ENCODE data around the gene GNA12. TPM values are rescaled to one million over a fixed set of nuclear protein-coding genes. Genes with fewer than 3 reads are reported as not detected.

The GNA12 gene
- total RNA-seq, 1 experiment from 2014 or later, result 63.8 TPM

DNA sequence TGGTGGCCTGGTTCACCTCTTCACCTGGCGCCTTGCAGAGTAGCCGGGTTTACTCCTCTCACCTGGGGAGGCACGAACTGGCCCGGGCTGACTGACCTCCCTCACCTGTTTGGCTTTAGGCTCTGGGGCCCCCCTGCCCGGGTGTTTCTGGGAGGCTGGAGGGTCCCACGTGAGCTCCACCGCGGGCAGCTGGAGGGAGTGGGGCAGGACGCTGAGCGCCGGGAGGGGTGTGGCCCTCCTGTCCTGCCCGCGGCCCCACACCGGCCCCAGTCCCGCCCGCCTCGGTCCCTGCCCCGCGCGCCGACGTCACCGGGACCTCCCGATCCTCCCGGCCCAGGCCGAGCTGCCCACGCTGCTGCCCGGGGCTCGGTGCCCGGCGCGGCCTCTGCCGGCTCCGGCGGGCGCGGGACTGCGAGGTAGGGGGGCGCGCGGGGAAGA is 156.2 kb downstream of the GNA12 start, which contains the start of gene AMZ1:
TSS of gene AMZ1 (plus strand) at position 322 of the 438 bp plus-strand sequence. CDS start 12,250 bp downstream, outside the sequence.
- Histone ChIP-seq H3K36me3 (ENCODE audit: control insufficient read depth, insufficient read depth, low read length) (no peaks in the 10 kb centered on the region), H3K9me3 (no peaks in the 10 kb centered on the region), H3K4me3 (ENCODE audit: low read depth, low read length) (no peak within 1 kb of the TSS), H3K4me1 (no peaks in the 10 kb centered on the region), H3K27me3 (replicated peaks; ENCODE audit: control insufficient read depth, insufficient read depth, low read length) (no peaks in the 10 kb centered on the region)
- BruUV-seq (replicated peaks), result no TSS peak
- ChIA-PET CTCF (interaction anchor here (0.7 kb wide), 1 partner anchor 22 kb away, joined by 3 read pairs; no protein-coding TSS in a partner anchor), POLR2A (no interaction called here)
- Mint-ChIP-seq H3K27ac (ENCODE audit: unreplicated experiment) (no peak within 1 kb of the TSS), H3K4me1 (ENCODE audit: low read depth, unreplicated experiment) (no peaks in the 10 kb centered on the region), H3K9me3 (ENCODE audit: unreplicated experiment) (no peaks in the 10 kb centered on the region), H3K27me3 (ENCODE audit: insufficient read depth, unreplicated experiment) (no peaks in the 10 kb centered on the region), H3K4me3 (ENCODE audit: unreplicated experiment) (no peak within 1 kb of the TSS), H3K36me3 (ENCODE audit: insufficient read depth, unreplicated experiment) (no peaks in the 10 kb centered on the region)
- TF ChIP-seq CTCF (IDR thresholded peaks at IDR 0.05; ENCODE audit: insufficient read depth in 1 of 2, low read depth in 1 of 2, low read length in 1 of 2, severe bottlenecking in 1 of 2, unreplicated experiment in 1 of 2), result no peak
- intact Hi-C loops (cut with micrococcal nuclease; ENCODE audit: unreplicated experiment), result no loop called here
- no peak for DNase-seq

DNA sequence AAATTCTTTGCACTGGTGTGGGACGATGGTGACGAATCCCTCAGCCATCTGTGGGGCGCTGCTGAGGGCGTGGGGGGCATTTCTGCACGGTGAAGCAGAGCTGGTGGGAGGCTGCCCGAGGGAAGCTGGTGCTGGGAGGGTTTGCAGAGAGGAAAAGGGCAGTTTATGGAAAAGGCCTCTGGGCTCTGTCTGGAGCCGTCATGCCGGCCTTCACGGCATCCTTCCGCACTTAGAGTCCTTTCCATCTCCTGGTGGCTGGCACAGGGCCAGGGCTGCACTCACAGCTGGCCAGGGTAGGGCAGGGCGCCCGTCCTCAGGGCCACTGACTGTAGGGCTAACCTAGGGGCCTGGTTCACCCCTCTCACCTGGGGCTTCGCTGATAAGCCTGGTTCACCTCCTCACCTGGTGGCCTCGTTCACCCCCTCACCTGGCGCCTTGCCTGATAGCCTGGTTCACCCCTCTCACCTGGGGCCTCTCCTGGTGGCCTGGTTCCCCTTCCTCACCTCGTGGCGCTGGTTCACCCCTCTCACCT is 156.7 kb downstream of the GNA12 start:
- POLR2A ChIA-PET, result interaction anchor here (0.6 kb wide), 1 partner anchor 155 kb away, joined by 5 read pairs; no protein-coding TSS in a partner anchor
- no peaks in the 10 kb centered on the region for H3K27me3 Mint-ChIP-seq (ENCODE audit: insufficient read depth, unreplicated experiment)

DNA sequence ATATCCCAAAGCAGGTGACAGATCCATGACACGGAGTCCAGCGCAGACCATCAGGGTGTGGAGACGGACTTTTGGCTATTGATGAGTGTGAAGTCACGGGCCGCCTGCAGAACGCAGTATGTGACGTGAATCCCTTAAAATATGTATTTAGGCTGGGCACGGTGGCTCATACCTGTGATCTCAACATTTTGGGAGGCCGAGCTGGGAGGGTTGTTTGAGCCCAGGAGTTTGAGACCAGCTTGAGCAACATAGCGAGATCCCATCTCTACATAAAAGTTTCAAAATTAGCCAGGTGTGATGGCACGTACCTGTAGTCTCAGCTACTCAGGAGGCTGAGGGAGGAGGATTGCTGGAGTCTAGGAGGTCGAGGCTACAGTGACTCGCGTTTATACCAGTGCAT is 158.0 kb downstream of the GNA12 start:
- ChIA-PET POLR2A (no interaction called here), CTCF (interaction anchor here (0.7 kb wide), 1 partner anchor 24 kb away, joined by 4 read pairs; no protein-coding TSS in a partner anchor)
- no peak for DNase-seq
- intact Hi-C loops (cut with micrococcal nuclease; ENCODE audit: unreplicated experiment), result no loop called here
- no peaks in the 10 kb centered on the region for H3K36me3 ChIP-seq (ENCODE audit: control insufficient read depth, insufficient read depth, low read length)
- Mint-ChIP-seq H3K4me3 (ENCODE audit: unreplicated experiment) (no peak overlapping the region), H3K27ac (ENCODE audit: unreplicated experiment) (no peak overlapping the region), H3K36me3 (ENCODE audit: insufficient read depth, unreplicated experiment) (no peaks in the 10 kb centered on the region), H3K4me1 (ENCODE audit: low read depth, unreplicated experiment) (no peaks in the 10 kb centered on the region), H3K9me3 (ENCODE audit: unreplicated experiment) (no peaks in the 10 kb centered on the region), H3K27me3 (ENCODE audit: insufficient read depth, unreplicated experiment) (no peaks in the 10 kb centered on the region)
- TF ChIP-seq CTCF (IDR thresholded peaks at IDR 0.05; ENCODE audit: insufficient read depth in 1 of 2, low read depth in 1 of 2, low read length in 1 of 2, severe bottlenecking in 1 of 2, unreplicated experiment in 1 of 2), result no peak
- no peaks in the 10 kb centered on the region for H3K4me1 ChIP-seq
- no peak overlapping the region for H3K4me3 ChIP-seq (ENCODE audit: low read depth, low read length)
- no peaks in the 10 kb centered on the region for H3K9me3 ChIP-seq
- no peaks in the 10 kb centered on the region for H3K27me3 ChIP-seq (replicated peaks; ENCODE audit: control insufficient read depth, insufficient read depth, low read length)
- BruUV-seq (replicated peaks), result no TSS peak

More for the DNA sequence above, 156.7 kb downstream of the GNA12 start:
- Mint-ChIP-seq H3K27ac (ENCODE audit: unreplicated experiment) (no peak overlapping the region), H3K36me3 (ENCODE audit: insufficient read depth, unreplicated experiment) (no peaks in the 10 kb centered on the region), H3K4me1 (ENCODE audit: low read depth, unreplicated experiment) (no peaks in the 10 kb centered on the region), H3K9me3 (ENCODE audit: unreplicated experiment) (no peaks in the 10 kb centered on the region), H3K4me3 (ENCODE audit: unreplicated experiment) (no peak overlapping the region)
- H3K9me3 ChIP-seq, result no peaks in the 10 kb centered on the region
- no TSS peak for BruUV-seq (replicated peaks)
- CTCF ChIA-PET, result interaction anchor here (0.7 kb wide), 1 partner anchor 23 kb away, joined by 3 read pairs; no protein-coding TSS in a partner anchor
- H3K4me3 ChIP-seq (ENCODE audit: low read depth, low read length), result no peak overlapping the region
- no peaks in the 10 kb centered on the region for H3K36me3 ChIP-seq (ENCODE audit: control insufficient read depth, insufficient read depth, low read length)
- intact Hi-C loops (cut with micrococcal nuclease; ENCODE audit: unreplicated experiment), result no loop called here
- DNase-seq, result no peak
- H3K4me1 ChIP-seq, result no peaks in the 10 kb centered on the region
- no peak for TF ChIP-seq CTCF (IDR thresholded peaks at IDR 0.05; ENCODE audit: insufficient read depth in 1 of 2, low read depth in 1 of 2, low read length in 1 of 2, severe bottlenecking in 1 of 2, unreplicated experiment in 1 of 2)
- H3K27me3 ChIP-seq (replicated peaks; ENCODE audit: control insufficient read depth, insufficient read depth, low read length), result no peaks in the 10 kb centered on the region
